CD4-positive, alpha-beta T cell treated with Interleukin-15 for 4 hours (primary cell): ENCODE results near the gene DDX24.

Source experiments
- DNase-seq: peaks from one replicate; pipeline ENCODE4 v3.0.0-alpha.2; 2020; ENCODE audit warnings: low spot score

Gene DDX24

GRCh38 chr14:94115058-94115591 lies 34.1 kb upstream of the DDX24 start:
- no peak for DNase-seq

GRCh38 chr14:94114589-94115057 lies 33.6 kb upstream of the DDX24 start:
- DNase-seq, result no peak

- no peak for DNase-seq
Measured at GRCh38 chr14:94113908-94114588, 33.0 kb upstream of the DDX24 start.

- DNase-seq, result no peak
Measured at GRCh38 chr14:94113490-94113889, 32.5 kb upstream of the DDX24 start.

GRCh38 chr14:94113073-94113472 lies 32.1 kb upstream of the DDX24 start:
- no peak for DNase-seq

GRCh38 chr14:94112513-94113063 lies 31.6 kb upstream of the DDX24 start:
- no peak for DNase-seq

GRCh38 chr14:94111276-94112095 lies 30.5 kb upstream of the DDX24 start:
- no peak for DNase-seq

- no peak for DNase-seq
Measured at GRCh38 chr14:94110552-94111181, 29.7 kb upstream of the DDX24 start, which contains the start of gene IFI27. Gene IFI27 (plus strand): TSS chr14:94110736.

- no peak for DNase-seq
Measured at GRCh38 chr14:94109915-94110250, 28.9 kb upstream of the DDX24 start.

- no peak for DNase-seq
Measured at GRCh38 chr14:94104731-94105130, 23.7 kb upstream of the DDX24 start.

GRCh38 chr14:94103554-94104150 lies 22.6 kb upstream of the DDX24 start:
- DNase-seq, result no peak

- no peak for DNase-seq
Measured at GRCh38 chr14:94102768-94103482, 21.9 kb upstream of the DDX24 start.

- no peak for DNase-seq
Measured at GRCh38 chr14:94101748-94102147, 20.7 kb upstream of the DDX24 start.

- no peak for DNase-seq
Measured at GRCh38 chr14:94100847-94101246, 19.8 kb upstream of the DDX24 start.

GRCh38 chr14:94099006-94099405 lies 18.0 kb upstream of the DDX24 start:
- no peak for DNase-seq

GRCh38 chr14:94098326-94098992 lies 17.5 kb upstream of the DDX24 start:
- DNase-seq, result no peak

- DNase-seq, result no peak
Measured at GRCh38 chr14:94097091-94097490, 16.1 kb upstream of the DDX24 start.

- DNase-seq, result no peak
Measured at GRCh38 chr14:94093418-94093817, 12.4 kb upstream of the DDX24 start.

- DNase-seq, result no peak
Measured at GRCh38 chr14:94089479-94089878, 8.5 kb upstream of the DDX24 start.

- no peak for DNase-seq
Measured at GRCh38 chr14:94088516-94088915, 7.5 kb upstream of the DDX24 start.

- no peak for DNase-seq
Measured at GRCh38 chr14:94087891-94088290, 6.9 kb upstream of the DDX24 start.
